IMR-90 (cell line): Measurements from ENCODE around the gene CES3.

Source experiments
- BHLHE40 ChIP-seq: fragments of 150-350 bp; IDR thresholded peaks from 2 replicates; pipeline ENCODE4 v1.6.1; 2016; ENCODE audit warnings: mild to moderate bottlenecking, low read depth, low read length
- CEBPB ChIP-seq: IDR thresholded peaks from 2 replicates; pipeline ENCODE4 v1.6.1; 2012; ENCODE audit warnings: low read depth, low read length, improper control_type of control experiment
- CTCF ChIP-seq: conservative IDR thresholded peaks from 2 replicates; pipeline ENCODE4 v1.5.1; 2012; ENCODE audit warnings: mild to moderate bottlenecking, low read depth, low read length, improper control_type of control experiment
- POLR2A ChIP-seq: IDR thresholded peaks from 2 replicates; pipeline ENCODE4 v1.6.1; 2012; ENCODE audit warnings: mild to moderate bottlenecking, low read depth, low read length
- RAD21 ChIP-seq: IDR thresholded peaks from 2 replicates; pipeline ENCODE4 v1.6.1; 2012; ENCODE audit warnings: low read length, improper control_type of control experiment
- RFX5 ChIP-seq: IDR thresholded peaks from 2 replicates; pipeline ENCODE4 v1.8.0; 2012; ENCODE audit warnings: low read depth, mild to moderate bottlenecking, low read length, moderate library complexity

- TF ChIP-seq CTCF = no peak
- TF ChIP-seq RAD21 = no peak
- no peak for TF ChIP-seq CEBPB
- TF ChIP-seq RFX5 = no peak
- TF ChIP-seq BHLHE40 = no peak
- no peak for TF ChIP-seq POLR2A
Measured at GRCh38 chr16:66983033-66983432, 22.0 kb downstream of the CES3 start.
